GM12874 (cell line): ENCODE results near the gene TBC1D2B.

Experiments used
- TF ChIP-seq, protein P1 (sequence below): IDR thresholded peaks from 2 replicates; pipeline ENCODE4 v1.5.1; 2011; ENCODE audit warnings: low read depth, mild to moderate bottlenecking, control low read depth, low read length, moderate library complexity; ENCODE audit not compliant: insufficient read depth

Gene TBC1D2B

DNA sequence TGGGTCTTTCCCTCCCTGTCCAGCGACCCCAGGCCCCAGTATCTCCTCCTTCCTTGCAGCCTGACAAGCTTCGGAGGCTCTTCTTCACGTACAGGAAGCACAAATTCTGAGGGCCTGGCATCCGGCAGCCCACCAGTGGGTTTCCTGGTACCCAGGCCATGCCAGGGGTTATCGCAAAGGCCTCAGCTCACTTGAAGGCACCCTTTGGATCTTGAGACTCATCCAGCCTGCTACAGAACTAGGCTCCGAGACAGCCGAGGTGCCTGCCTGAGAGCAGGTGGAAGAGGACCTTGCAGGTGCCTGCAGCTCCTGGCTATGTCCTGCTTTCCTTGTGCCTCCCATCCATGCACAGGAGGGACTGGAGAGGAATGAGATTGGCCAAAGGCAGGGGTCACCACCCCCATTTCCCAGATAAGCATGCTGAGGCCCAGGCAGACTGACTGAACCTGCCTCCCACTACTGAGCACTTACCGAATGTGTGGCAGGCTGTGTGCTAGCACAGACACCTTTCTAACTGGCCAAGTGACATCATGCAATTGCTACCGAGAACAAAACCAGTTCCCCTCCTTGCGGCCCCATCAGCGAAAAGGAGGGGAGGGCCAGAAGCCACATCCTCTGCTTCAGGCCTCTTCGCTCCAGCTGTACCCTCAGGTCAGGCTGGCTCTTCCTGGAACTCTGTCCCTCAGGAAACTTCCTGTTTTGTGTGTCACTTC is 26.1 kb upstream of the TBC1D2B start:
- TF ChIP-seq, protein P1, sequence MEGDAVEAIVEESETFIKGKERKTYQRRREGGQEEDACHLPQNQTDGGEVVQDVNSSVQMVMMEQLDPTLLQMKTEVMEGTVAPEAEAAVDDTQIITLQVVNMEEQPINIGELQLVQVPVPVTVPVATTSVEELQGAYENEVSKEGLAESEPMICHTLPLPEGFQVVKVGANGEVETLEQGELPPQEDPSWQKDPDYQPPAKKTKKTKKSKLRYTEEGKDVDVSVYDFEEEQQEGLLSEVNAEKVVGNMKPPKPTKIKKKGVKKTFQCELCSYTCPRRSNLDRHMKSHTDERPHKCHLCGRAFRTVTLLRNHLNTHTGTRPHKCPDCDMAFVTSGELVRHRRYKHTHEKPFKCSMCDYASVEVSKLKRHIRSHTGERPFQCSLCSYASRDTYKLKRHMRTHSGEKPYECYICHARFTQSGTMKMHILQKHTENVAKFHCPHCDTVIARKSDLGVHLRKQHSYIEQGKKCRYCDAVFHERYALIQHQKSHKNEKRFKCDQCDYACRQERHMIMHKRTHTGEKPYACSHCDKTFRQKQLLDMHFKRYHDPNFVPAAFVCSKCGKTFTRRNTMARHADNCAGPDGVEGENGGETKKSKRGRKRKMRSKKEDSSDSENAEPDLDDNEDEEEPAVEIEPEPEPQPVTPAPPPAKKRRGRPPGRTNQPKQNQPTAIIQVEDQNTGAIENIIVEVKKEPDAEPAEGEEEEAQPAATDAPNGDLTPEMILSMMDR, result no peak

DNA sequence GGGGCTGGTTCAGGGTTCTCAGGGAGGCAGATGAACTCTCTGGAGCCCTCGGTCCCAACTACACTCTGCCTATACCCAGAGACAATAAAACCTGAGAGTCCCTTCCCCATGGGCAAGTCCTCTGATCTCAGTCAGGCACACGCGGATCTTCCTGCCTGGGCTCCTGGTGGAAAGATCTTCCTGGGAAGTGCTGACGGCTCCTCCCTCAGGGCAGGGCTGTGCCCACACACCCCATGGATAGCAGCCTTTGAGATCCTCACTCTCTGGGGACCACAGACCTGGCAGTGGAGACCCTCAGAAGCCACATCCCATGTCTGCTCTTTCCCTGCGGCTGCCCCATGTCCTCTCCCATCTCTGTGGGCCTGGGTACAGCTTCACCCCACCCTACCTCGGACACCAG is 25.2 kb upstream of the TBC1D2B start:
- TF ChIP-seq, protein P1, result no peak

DNA sequence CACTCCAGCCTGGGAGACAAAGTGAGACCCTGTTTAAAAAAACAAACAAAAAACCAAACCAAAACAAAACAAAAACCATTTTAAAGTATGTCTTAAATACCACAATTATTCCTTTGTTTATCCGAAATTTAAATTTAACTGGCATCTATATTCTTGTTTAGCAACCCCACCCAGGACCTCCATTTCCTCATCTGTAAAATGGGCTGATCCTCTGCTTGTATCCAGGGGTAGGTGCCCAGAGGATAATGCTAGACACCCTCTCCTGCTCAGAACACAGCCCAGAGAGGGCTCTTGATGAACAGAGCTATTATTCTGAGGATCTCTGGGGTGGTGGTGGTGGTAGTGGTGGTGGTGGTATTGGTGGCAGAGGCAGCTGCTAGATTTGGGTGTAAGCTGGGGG is 24.7 kb upstream of the TBC1D2B start:
- TF ChIP-seq, protein P1, result no peak

DNA sequence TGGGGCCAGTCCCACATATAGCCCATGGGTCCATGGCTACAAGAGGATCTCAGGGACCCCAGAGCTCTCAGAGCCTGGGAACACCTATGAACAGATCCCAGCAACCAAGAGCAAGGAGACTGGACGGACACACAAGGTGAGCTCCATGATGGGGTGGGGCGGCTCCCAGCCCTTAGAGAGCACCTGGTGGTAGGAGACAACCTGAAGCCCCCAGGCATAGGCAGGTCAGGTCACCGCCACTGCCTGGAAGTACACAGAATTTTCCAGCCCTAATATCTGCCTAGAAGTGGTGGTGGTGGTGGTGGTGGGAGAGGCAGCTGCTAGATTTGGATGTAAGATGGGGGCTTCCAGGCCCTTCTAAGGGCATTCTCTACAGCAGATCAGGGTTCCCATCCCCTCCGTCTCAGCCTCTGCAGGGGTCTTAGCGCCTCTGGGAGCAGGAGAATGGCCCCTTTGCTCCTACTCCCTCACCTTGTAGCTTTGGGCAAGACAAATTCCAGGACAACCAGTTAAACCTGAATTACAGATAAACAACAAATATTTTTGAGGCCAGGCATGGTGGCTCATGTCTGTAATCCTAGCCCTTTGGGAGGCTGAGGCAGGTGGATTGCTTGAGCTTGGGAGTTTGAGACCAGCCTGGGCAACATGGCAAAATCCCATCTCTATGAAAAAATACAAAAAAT is 24.1 kb upstream of the TBC1D2B start:
- TF ChIP-seq, protein P1, result no peak

DNA sequence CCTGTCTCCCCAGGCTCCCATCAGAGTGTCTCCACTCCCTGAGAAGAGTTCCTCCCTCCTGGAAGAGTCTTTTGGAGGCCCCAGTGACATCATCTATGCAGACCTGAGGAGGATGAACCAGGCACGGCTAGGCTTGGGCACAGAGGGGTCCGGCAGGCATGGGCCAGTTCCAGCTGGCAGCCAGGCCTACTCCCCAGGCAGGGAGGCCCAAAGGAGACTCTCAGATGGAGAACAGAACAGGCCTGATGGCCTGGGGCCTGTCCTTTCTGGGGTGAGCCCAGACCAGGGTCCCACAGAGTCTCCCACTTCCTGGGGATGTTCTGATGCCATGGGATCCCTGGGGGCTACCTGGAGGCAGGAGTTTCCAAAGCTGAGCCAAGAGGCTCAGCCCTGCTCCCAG is 23.4 kb upstream of the TBC1D2B start:
- TF ChIP-seq, protein P1, result no peak

DNA sequence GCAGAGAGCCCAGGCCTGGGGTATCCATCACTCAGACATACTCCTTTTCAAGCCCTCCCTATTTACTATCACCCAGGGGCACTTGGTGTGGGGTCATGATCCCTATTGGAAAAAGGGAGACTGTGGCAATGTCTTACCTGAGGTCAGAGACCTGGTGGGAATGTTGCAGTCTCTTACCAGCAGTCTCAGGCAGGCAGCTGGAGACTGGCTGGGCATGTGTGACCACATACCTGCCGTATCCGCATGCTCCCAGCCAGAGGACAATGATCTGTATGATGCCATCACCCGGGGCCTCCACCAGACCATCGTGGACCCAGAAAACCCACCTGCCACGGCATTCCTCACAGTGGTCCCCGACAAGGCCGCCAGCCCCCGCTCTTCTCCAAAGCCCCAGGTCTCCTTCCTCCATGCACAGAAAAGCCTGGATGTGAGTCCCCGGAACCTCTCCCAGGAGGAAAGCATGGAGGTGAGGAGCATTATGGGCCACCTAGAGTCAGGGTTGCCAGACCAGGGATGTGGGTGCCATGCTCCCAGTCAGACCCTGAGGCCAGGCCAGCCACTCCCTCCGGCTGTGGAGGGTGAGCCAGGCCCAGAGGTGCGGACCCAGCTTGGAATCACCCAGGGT is 20.7 kb upstream of the TBC1D2B start:
- TF ChIP-seq, protein P1, result no peak

DNA sequence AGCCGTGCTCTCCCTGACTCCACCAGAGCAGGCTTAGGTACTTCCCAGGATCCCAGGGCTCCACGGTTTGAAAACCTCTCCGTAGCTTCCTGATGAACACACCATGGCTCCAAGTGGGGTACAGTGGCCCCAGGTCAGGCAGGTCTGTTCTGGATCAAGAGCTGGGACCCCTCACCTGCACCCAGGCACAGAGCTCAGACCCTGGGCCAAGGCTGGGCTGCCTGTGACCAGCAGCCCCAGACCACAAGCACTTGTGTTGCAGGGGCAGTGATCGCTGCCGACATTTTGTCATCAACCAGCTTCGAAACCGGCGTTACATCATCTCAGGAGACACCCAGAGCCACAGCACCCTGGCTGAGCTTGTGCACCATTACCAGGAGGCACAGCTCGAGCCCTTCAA is 20.2 kb upstream of the TBC1D2B start:
- TF ChIP-seq, protein P1, result no peak
